ENCODE results near the gene ZXDC.

DNA sequence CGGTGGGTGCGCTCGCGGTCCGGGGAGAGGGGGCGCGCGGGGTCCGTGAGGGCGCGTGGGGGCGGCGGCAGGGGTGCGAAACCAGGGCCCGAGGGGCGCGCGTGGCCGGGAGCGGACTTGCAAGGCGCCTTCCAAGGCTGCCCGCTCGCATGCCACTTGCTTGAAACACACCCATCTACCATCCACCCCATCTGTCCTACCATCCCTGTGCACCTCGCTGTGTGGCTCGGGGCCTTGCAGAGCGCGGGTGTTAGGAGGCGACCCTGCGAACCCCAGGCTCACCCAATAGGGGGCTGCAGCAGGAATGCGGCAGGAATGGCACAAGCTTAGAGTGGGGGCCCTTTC lies 80.7 kb downstream of the ZXDC start:
- TF ChIP-seq EZH2phosphoT487 (IDR thresholded peaks at IDR 0.05; ENCODE audit: low read depth, severe bottlenecking, unreplicated experiment) (no peak), CTCF (IDR thresholded peaks at IDR 0.05; ENCODE audit: poor library complexity) (no peak), EZH2 (IDR thresholded peaks at IDR 0.05; ENCODE audit: borderline replicate concordance) (no peak)
